ENCODE data around the gene PLCB2.

DNA sequence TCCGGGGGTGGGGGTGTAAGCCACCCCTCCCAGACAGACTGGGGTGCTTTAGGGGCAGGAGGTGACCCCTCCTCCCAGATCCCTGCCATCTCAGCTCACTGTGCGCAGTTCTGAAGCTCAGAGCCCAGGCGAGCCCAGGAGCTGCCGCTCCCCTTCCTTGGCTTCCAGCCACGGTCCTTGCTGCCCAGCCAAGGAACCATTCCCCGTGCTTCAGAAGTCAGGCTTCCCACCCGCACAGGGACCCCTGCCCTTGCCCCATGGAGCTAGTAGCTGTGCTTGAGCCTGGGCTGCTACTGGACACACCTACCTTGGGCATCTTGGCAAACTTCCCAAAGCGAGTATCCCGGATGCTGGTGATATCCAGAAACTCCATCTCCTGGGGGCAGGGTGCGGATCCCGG, 4.8 kb downstream of the PLCB2 start:
- TF ChIP-seq YY1 (IDR thresholded peaks at IDR 0.05; ENCODE audit: low read depth): no peak
- no peak for TF ChIP-seq CEBPB (IDR thresholded peaks at IDR 0.05)
- no peak for TF ChIP-seq MAX (IDR thresholded peaks at IDR 0.05)
- no peak for TF ChIP-seq CREB1 (IDR thresholded peaks at IDR 0.05; ENCODE audit: low read depth)
- TF ChIP-seq, protein P1, sequence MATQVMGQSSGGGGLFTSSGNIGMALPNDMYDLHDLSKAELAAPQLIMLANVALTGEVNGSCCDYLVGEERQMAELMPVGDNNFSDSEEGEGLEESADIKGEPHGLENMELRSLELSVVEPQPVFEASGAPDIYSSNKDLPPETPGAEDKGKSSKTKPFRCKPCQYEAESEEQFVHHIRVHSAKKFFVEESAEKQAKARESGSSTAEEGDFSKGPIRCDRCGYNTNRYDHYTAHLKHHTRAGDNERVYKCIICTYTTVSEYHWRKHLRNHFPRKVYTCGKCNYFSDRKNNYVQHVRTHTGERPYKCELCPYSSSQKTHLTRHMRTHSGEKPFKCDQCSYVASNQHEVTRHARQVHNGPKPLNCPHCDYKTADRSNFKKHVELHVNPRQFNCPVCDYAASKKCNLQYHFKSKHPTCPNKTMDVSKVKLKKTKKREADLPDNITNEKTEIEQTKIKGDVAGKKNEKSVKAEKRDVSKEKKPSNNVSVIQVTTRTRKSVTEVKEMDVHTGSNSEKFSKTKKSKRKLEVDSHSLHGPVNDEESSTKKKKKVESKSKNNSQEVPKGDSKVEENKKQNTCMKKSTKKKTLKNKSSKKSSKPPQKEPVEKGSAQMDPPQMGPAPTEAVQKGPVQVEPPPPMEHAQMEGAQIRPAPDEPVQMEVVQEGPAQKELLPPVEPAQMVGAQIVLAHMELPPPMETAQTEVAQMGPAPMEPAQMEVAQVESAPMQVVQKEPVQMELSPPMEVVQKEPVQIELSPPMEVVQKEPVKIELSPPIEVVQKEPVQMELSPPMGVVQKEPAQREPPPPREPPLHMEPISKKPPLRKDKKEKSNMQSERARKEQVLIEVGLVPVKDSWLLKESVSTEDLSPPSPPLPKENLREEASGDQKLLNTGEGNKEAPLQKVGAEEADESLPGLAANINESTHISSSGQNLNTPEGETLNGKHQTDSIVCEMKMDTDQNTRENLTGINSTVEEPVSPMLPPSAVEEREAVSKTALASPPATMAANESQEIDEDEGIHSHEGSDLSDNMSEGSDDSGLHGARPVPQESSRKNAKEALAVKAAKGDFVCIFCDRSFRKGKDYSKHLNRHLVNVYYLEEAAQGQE (IDR thresholded peaks at IDR 0.05; ENCODE audit: low read depth): no peak
- no peak for TF ChIP-seq EGR1 (IDR thresholded peaks at IDR 0.05)
- no peak for TF ChIP-seq TAF1 (IDR thresholded peaks at IDR 0.05; ENCODE audit: low read depth)
- no peak for TF ChIP-seq EP300 (IDR thresholded peaks at IDR 0.05; ENCODE audit: borderline replicate concordance)
- no peak for TF ChIP-seq FOXM1 (IDR thresholded peaks at IDR 0.05; ENCODE audit: borderline replicate concordance, low read depth)
- TF ChIP-seq RAD21 (IDR thresholded peaks at IDR 0.05; ENCODE audit: low read depth): no peak
- no peak for TF ChIP-seq ZBTB7A (IDR thresholded peaks at IDR 0.05; ENCODE audit: low read depth)
- TF ChIP-seq TEAD4 (IDR thresholded peaks at IDR 0.05): no peak
- TF ChIP-seq NFIC (IDR thresholded peaks at IDR 0.05): no peak
- TF ChIP-seq TCF12 (IDR thresholded peaks at IDR 0.05; ENCODE audit: low read depth): no peak
